Esophagus squamous epithelium (tissue), 4 donors: ENCODE data around the gene HIPK2.

Experiments used
- POLR2A ChIP-seq, 4 donors: fragments of 450-650 bp; IDR thresholded peaks; one replicate each; pipeline ENCODE4 v1.6.1; 2017; ENCODE audit warnings: antibody characterized with exemption in 4 of 4, mild to moderate bottlenecking in 4 of 4, moderate library complexity in 3 of 4
- TF ChIP-seq, protein P1 (sequence below), 6 experiments: fragments of 450-650 bp in 4 of 6; fragments of 200-600 bp in 2 of 6; sonication (generic) in 2 of 6; IDR thresholded peaks; one replicate each; pipeline ENCODE4 v1.5.1; 2016 to 2019; ENCODE audit warnings: antibody characterized with exemption in 6 of 6, mild to moderate bottlenecking in 4 of 6, moderate library complexity in 4 of 6

GRCh38 chr7:139748373-139748765 lies 29.4 kb downstream of the HIPK2 start:
- TF ChIP-seq, protein P1, sequence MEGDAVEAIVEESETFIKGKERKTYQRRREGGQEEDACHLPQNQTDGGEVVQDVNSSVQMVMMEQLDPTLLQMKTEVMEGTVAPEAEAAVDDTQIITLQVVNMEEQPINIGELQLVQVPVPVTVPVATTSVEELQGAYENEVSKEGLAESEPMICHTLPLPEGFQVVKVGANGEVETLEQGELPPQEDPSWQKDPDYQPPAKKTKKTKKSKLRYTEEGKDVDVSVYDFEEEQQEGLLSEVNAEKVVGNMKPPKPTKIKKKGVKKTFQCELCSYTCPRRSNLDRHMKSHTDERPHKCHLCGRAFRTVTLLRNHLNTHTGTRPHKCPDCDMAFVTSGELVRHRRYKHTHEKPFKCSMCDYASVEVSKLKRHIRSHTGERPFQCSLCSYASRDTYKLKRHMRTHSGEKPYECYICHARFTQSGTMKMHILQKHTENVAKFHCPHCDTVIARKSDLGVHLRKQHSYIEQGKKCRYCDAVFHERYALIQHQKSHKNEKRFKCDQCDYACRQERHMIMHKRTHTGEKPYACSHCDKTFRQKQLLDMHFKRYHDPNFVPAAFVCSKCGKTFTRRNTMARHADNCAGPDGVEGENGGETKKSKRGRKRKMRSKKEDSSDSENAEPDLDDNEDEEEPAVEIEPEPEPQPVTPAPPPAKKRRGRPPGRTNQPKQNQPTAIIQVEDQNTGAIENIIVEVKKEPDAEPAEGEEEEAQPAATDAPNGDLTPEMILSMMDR (IDR thresholded peaks at IDR 0.05), result no peak
- TF ChIP-seq POLR2A (IDR thresholded peaks at IDR 0.05), result no peak
